Fibroblast of villous mesenchyme (primary cell): ENCODE results near the gene FCHSD2. TPM values are rescaled to one million over a fixed set of nuclear protein-coding genes. Genes with fewer than 3 reads are reported as not detected.

Experiments
- DNase-seq: peaks from one replicate; pipeline ENCODE4 v3.0.0-alpha.2; 2010; ENCODE audit warnings: low read depth
- H3K4me3 ChIP-seq: 2 replicates; pipeline ENCODE4 v1.5.1; 2011; ENCODE audit warnings: low read depth, mild to moderate bottlenecking, low read length
- total RNA-seq: library from RNA; depleted of rRNA; stranded (reverse); fragments of >200 nt; gene quantifications from 2 replicates; pipeline ENCODE4 v1.2.3, GENCODE V29; 2012
- TF ChIP-seq, protein P1 (sequence below): IDR thresholded peaks from 2 replicates; pipeline ENCODE4 v1.5.1; 2012; ENCODE audit warnings: low read depth, mild to moderate bottlenecking, low read length; ENCODE audit not compliant: insufficient read depth

The FCHSD2 gene
- total RNA-seq, 1 donor = 11.2 TPM

DNA sequence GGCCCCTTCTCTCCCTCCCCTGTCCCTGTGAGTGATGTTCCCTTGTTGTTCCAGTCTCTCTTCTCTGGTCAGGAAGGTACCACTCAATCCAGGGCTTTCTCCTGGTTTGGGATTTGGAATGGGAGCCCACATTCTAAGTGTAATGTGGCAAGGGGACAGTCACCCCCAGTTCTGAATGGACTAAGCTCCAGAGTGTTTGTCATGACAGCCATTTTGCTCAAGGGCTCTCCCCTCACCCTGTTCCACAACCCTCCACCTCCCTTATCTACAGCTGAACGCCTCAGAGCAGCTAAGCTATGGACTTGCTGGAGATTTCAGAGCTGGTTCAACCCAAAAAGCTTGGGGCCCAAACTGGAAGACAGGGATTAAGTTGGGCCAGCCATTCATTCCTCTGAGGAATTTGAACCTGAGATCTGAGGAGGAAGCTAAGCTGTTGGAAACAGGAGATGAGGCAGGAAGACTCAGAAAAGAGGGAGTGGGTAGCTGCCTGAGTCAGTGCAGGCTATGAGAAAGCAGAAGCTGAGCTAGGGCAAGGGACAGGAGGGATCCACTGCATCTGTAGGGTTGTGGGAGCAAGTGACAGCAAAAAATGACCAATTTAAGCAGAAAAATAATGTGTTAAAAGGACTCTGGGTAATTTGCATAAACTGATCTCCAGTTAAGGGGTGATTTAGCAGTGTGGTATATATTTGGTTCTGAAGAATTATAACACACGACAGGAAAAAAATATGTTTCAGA, 22.9 kb upstream of the FCHSD2 start:
- H3K4me3 ChIP-seq = no peak overlapping the region
- TF ChIP-seq, protein P1, sequence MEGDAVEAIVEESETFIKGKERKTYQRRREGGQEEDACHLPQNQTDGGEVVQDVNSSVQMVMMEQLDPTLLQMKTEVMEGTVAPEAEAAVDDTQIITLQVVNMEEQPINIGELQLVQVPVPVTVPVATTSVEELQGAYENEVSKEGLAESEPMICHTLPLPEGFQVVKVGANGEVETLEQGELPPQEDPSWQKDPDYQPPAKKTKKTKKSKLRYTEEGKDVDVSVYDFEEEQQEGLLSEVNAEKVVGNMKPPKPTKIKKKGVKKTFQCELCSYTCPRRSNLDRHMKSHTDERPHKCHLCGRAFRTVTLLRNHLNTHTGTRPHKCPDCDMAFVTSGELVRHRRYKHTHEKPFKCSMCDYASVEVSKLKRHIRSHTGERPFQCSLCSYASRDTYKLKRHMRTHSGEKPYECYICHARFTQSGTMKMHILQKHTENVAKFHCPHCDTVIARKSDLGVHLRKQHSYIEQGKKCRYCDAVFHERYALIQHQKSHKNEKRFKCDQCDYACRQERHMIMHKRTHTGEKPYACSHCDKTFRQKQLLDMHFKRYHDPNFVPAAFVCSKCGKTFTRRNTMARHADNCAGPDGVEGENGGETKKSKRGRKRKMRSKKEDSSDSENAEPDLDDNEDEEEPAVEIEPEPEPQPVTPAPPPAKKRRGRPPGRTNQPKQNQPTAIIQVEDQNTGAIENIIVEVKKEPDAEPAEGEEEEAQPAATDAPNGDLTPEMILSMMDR = no peak
- no peak for DNase-seq

DNA sequence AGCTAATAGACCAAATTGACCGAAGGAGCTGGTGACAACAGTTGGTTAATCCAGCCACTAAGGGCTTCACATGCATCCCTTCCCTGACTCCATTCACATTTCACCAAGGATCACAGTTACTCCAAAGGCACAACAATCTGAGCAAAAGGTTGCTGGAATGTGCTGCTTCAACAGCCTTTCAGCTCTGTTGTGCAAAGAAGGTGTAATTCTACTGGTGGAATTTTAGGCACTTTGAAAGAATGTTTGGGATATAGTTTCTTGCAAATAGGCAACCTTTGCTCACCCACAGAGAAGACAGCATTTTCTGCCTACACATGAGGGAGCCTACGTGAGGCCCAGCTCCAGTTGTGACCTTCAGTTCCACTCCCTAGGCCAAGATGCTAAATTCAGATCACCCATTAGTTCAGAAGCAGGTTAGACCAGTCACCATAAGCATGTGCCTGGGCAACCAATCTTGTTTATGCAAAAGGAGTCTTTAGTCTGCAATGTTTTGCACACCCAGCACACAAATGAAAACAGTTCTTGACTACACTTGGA, 21.6 kb upstream of the FCHSD2 start:
- no peak for DNase-seq
- TF ChIP-seq, protein P1 = no peak
- H3K4me3 ChIP-seq = no peak overlapping the region

DNA sequence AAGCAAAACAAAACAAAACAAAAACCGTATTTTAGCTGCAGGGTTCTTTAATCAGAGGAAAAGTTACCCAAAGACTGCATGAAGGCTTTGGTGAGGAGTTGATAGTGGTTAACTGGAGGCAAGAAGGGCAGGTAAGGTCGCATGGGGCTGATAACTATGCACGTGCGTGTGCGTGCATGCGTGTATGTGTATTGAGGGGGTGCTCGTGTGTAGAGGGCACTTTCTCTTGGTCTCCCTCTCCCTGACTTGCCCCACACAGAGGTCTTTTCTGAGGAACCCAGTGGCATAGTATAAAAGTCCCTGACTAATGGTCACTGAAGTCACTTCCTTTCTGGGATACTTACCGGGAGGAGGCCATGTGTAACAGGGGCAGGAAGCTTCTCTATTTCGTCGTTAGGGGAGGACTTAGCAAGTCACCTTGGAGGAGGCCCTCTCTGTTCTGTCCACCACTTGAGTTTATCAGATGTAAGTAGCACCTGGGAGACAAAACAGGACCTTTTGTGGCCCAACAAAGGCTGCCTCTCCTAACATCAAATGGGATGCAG, 20.1 kb upstream of the FCHSD2 start:
- H3K4me3 ChIP-seq = no peak overlapping the region
- TF ChIP-seq, protein P1 = no peak
- DNase-seq = no peak

DNA sequence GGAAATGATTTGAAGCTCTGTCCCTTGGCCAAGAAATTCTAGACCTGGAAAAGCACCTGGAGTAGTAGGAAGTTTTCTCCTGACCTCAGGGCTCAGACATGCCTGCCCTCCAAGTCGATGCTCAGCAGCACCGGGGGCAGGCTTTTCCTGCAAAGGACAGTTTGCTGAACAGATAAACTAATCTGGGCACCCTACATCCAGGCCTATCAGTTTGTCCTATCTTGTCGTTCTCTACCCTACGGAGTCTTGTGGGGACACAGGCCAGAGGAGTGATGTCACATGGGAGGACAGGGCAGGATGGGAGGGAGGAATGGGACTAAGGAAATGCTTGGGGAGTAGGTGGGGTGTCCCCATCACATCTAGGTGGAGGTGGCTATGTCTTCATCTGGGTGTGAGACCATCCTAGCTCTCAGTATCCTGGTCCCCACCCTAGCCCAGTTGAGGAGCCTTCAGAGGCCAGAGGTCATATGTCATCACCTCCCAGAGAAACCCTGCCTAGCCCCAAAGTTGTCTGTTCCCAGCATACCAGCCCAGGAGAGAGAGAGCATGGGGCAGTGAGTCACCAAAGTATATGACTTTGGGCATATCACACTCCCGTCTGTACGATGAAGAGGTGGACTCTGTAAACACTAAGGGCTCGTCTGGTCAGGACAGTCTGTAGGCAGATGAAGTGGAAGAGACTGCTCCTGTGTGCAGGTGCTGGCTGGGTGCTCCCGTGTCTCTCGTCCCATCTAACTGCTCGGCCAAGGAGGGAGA, 18.1 kb upstream of the FCHSD2 start:
- peak; percentile 33 for DNase-seq
- H3K4me3 ChIP-seq = no peak overlapping the region
- TF ChIP-seq, protein P1 = no peak

DNA sequence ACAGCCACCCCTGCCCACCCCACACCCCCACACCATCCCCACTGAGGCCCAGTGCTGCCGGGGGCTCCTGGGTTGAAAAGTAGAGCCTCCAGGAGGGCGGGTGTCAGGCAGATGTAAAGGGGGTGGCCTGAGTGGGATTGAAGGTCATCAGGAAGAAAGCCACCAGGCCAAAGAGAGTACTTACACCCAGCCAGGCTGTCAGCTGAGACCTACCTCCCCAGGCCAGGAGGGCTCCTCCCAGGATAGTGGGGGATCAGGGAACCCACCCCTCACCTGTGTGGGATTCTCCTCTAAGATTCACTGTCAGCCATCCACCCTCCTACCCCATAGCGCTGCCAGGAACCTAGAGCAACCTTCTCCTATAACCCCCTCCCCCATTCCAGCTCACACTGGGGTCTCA, 17.2 kb upstream of the FCHSD2 start:
- TF ChIP-seq, protein P1 = no peak
- DNase-seq = no peak
- no peak overlapping the region for H3K4me3 ChIP-seq

DNA sequence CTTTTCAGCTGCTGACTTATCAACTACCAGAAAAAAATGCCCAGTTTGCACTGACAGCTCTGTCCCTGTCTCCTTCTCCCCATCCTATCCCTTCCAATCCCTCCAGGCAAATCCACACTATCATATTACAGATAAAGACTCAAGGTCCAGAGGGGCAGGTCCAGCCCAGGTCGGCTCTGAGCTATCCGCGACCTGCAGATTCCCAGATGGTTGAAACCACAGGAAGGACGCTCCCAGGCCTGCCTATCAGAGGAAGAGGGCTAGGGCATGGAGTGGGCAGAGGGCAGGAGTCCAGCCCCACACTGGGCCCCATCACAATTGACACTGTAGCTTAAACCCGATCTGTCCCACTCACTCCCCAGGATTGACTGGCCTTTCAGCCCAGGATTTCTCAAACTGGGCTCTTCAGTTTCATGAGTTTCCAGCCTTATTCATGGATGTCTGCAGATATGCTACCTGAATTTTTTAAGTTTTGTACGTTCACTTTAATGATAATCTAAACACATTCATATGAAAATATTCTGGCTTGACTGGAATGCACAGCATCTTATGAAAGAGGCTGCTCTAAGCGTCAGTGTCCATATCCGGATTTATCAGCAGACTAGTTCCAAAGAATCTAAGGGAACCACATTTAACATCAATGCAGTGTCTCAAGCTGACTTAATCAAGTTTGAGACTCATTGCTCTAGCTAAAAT, 16.4 kb upstream of the FCHSD2 start:
- TF ChIP-seq, protein P1 = no peak
- peak; percentile 85 for DNase-seq
- H3K4me3 ChIP-seq = no peak overlapping the region
